Central memory CD8-positive, alpha-beta T cell (primary cell): ENCODE results near the gene ZSCAN30.
"Not testable (repeated sequence)": the region's sequence is repeated elsewhere in the genome, so short reads cannot be mapped to it uniquely, and the experiment has no call there.

Experiments
- ATAC-seq: fragments of 150-1000 bp; cut with Tn5 transposase; replicated peaks from 2 replicates; pipeline ENCODE4 v1.10.0; 2022; ENCODE audit warnings: mild to moderate bottlenecking, moderate FRiP score, moderate number of reproducible peaks; ENCODE audit not compliant: poor library complexity, severe bottlenecking; ENCODE audit errors: extremely low read depth
- DNase-seq, 2 donors: peaks; one replicate each; pipeline ENCODE4 v3.0.0; 2021; ENCODE audit warnings: low spot score in 2 of 2
- H3K27ac Mint-ChIP-seq: one replicate; pipeline ENCODE4 v1.8.0; 2022; ENCODE audit warnings: low read depth, mild to moderate bottlenecking, moderate library complexity, mixed read lengths
- H3K27me3 Mint-ChIP-seq: one replicate; pipeline ENCODE4 v1.8.0; 2022; ENCODE audit warnings: mixed read lengths
- H3K36me3 Mint-ChIP-seq: one replicate; pipeline ENCODE4 v1.8.0; 2022; ENCODE audit warnings: mild to moderate bottlenecking, moderate library complexity, mixed read lengths; ENCODE audit not compliant: insufficient read depth
- H3K4me1 Mint-ChIP-seq: one replicate; pipeline ENCODE4 v1.8.0; 2022; ENCODE audit warnings: mixed read lengths
- H3K4me3 Mint-ChIP-seq: one replicate; pipeline ENCODE4 v1.8.0; 2022; ENCODE audit warnings: mild to moderate bottlenecking, moderate library complexity, mixed read lengths
- H3K9me3 Mint-ChIP-seq: one replicate; pipeline ENCODE4 v1.8.0; 2022; ENCODE audit warnings: mixed read lengths

The ZSCAN30 gene

GRCh38 chr18:35205746-35206458 lies 84.1 kb downstream of the ZSCAN30 start:
- H3K27ac Mint-ChIP-seq, H3K4me3 Mint-ChIP-seq, H3K9me3 Mint-ChIP-seq, H3K4me1 Mint-ChIP-seq, H3K36me3 Mint-ChIP-seq, ATAC-seq, DNase-seq: not testable (repeated sequence)
- peaks cover 21% of the 10 kb centered on the region for H3K27me3 Mint-ChIP-seq

- H3K4me1 Mint-ChIP-seq: no peaks in the 10 kb centered on the region
- no peak overlapping the region for H3K27ac Mint-ChIP-seq
- ATAC-seq (no peak), DNase-seq (no peak)
- no peak overlapping the region for H3K4me3 Mint-ChIP-seq
- H3K36me3 Mint-ChIP-seq: no peaks in the 10 kb centered on the region
- H3K9me3 Mint-ChIP-seq: no peaks in the 10 kb centered on the region
- peaks cover 21% of the 10 kb centered on the region for H3K27me3 Mint-ChIP-seq
Measured at GRCh38 chr18:35205199-35205712, 84.8 kb downstream of the ZSCAN30 start.

GRCh38 chr18:35203067-35203466 lies 87.0 kb downstream of the ZSCAN30 start:
- Mint-ChIP-seq H3K9me3 (no peaks in the 10 kb centered on the region), H3K36me3 (no peaks in the 10 kb centered on the region), H3K4me1 (no peaks in the 10 kb centered on the region), H3K27me3 (peaks cover 33% of the 10 kb centered on the region), H3K4me3 (no peak overlapping the region), H3K27ac (no peak overlapping the region)
- ATAC-seq (no peak), DNase-seq (no peak)

- Mint-ChIP-seq H3K4me3 (no peak overlapping the region), H3K27ac (no peak overlapping the region), H3K4me1 (no peaks in the 10 kb centered on the region), H3K9me3 (no peaks in the 10 kb centered on the region), H3K36me3 (no peaks in the 10 kb centered on the region), H3K27me3 (peaks cover 34% of the 10 kb centered on the region)
- no peak for DNase-seq
- ATAC-seq: no peak
Measured at GRCh38 chr18:35201256-35201931, 88.6 kb downstream of the ZSCAN30 start.
